Stomach (tissue), 4 donors: ENCODE results near the gene ATF3.

Experiments
- CTCF ChIP-seq, 7 experiments: fragments of 450-650 bp in 4 of 7; fragments of 200-600 bp in 3 of 7; sonication (generic) in 3 of 7; IDR thresholded peaks; one replicate each; pipeline ENCODE4 v1.5.1; 2016 to 2019; ENCODE audit warnings: antibody characterized with exemption in 7 of 7, control low read depth in 2 of 7, mild to moderate bottlenecking in 1 of 7
- EP300 ChIP-seq: sonication (generic); formaldehyde crosslinking; IDR thresholded peaks from one replicate; pipeline ENCODE4 v1.6.1; 2017; ENCODE audit warnings: antibody characterized with exemption
- POLR2A ChIP-seq, 4 donors: fragments of 450-650 bp; IDR thresholded peaks; one replicate each; pipeline ENCODE4 v1.6.1; 2016; ENCODE audit warnings: antibody characterized with exemption in 4 of 4, control low read depth in 2 of 4, mild to moderate bottlenecking in 1 of 4, moderate library complexity in 1 of 4
- POLR2AphosphoS5 ChIP-seq, 3 donors: sonication (generic); formaldehyde crosslinking; IDR thresholded peaks; one replicate each; pipeline ENCODE4 v1.6.1; 2016; ENCODE audit warnings: antibody characterized with exemption in 3 of 3

GRCh38 chr1:212600980-212601379 is 7.6 kb upstream of the ATF3 start:
- TF ChIP-seq POLR2A (IDR thresholded peaks at IDR 0.05) (no peak), EP300 (no peak), CTCF (IDR thresholded peaks at IDR 0.05) (no peak), POLR2AphosphoS5 (IDR thresholded peaks at IDR 0.05) (no peak)
